ENCODE data around the gene CDC25B.
"Not testable (repeated sequence)": the region's sequence is repeated elsewhere in the genome, so short reads cannot be mapped to it uniquely, and the experiment has no call there.

Gene CDC25B

GRCh38 chr20:3842348-3842930 lies 46.3 kb downstream of the CDC25B start:
- DNase-seq = no peak

GRCh38 chr20:3843490-3843889 lies 47.4 kb downstream of the CDC25B start:
- no peak for DNase-seq

GRCh38 chr20:3843990-3844619 lies 48.0 kb downstream of the CDC25B start:
- not testable (repeated sequence) for DNase-seq

- DNase-seq = no peak
Observed at GRCh38 chr20:3846378-3846739, 50.2 kb downstream of the CDC25B start.

- peak; percentile 80 for DNase-seq
Observed at GRCh38 chr20:3846740-3847428, 50.8 kb downstream of the CDC25B start, which contains the start of gene MAVS. Gene MAVS, plus strand, starts transcription at chr20:3846834. Its CDS starts 7,791 bp downstream, at chr20:3854625.

- DNase-seq = no peak
Observed at GRCh38 chr20:3847429-3847940, 51.4 kb downstream of the CDC25B start.

- no peak for DNase-seq
Observed at GRCh38 chr20:3848565-3848964, 52.5 kb downstream of the CDC25B start.

- no peak for DNase-seq
Observed at GRCh38 chr20:3854462-3854871, 58.4 kb downstream of the CDC25B start.
